IPS-NIHi11 (cell line): ENCODE measurements around the gene TBC1D30.
"Not testable (repeated sequence)": the region's sequence is repeated elsewhere in the genome, so short reads cannot be mapped to it uniquely, and the experiment has no call there.

ENCODE experiments used
- DNase-seq: peaks from one replicate; pipeline ENCODE4 v3.0.0; 2012; ENCODE audit warnings: mixed read lengths, low spot score

The TBC1D30 gene

GRCh38 chr12:64806173-64806572 lies 18.3 kb upstream of the TBC1D30 start:
- no peak for DNase-seq

- no peak for DNase-seq
Measured at GRCh38 chr12:64806593-64807460, 17.6 kb upstream of the TBC1D30 start.

DNA sequence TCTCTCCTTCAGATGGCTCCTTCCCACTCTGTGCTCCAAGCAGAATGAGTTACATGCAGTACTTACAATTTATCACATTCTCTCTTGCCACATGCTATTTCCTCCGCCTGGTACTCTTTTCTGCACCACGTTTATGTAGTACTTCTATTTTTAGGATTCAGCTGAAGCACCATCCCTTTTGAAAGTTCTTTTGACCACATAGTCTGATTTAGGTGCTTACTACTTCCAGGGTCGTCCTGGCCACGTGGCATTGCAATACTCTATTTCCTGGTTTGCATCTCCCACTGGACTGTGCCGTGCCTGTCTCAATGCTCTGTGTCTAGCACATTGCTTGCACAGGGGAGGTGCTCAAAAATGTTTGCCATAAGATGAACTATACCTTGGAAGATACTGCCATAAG lies 16.3 kb upstream of the TBC1D30 start:
- no peak for DNase-seq

DNA sequence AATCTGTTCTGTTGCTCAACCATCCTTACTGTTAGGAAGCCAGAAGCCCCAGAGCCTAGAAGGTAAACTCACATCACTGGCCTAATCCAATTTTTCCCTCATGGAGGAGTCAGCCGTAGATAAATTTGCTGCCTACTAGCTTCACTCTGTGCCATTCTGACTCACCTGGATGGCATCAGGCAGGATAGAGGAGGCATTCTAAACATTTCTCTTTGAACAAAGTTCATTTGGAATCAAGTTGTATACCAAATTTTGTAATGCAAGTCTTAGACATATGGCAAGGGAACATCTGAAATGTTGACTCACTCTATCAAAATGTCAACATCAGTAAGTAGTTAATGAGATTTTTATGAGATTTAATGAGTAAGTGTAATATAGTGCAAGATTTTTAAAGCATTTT lies 13.6 kb upstream of the TBC1D30 start:
- no peak for DNase-seq

- no peak for DNase-seq
Measured at GRCh38 chr12:64813723-64814122, 10.7 kb upstream of the TBC1D30 start.

GRCh38 chr12:64814432-64814831 lies 10.0 kb upstream of the TBC1D30 start:
- no peak for DNase-seq

GRCh38 chr12:64819816-64820402 lies 4.5 kb upstream of the TBC1D30 start:
- DNase-seq, result no peak

GRCh38 chr12:64820593-64820992 lies 3.9 kb upstream of the TBC1D30 start:
- DNase-seq, result no peak

DNA sequence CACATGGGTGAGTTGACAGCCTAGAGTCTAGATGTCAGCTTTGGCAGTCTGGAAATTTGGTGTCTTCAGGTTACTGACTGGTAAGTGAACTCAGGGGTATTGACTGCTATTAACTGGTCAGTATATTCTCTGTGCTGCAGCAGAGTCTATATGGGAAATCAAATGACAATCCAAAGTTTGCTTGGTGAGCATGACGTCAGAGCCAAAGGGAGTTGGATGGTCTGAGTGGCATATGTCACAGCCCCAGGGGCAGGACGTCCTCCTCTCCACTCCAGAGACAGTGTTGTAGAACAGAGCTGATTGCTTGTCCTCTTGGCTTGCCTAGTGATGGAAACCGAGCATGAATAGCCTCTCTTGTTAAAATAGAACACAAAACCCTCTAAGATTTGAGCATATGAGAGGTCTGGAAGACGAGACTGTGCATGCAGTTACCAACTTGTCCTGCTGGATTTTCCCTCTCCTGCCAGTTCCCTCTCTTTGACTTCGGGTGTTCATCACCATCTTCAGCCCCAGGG lies 3.3 kb upstream of the TBC1D30 start:
- no peak for DNase-seq

GRCh38 chr12:64824130-64824499 lies 332 bp upstream of the TBC1D30 start:
- DNase-seq, result no peak

DNA sequence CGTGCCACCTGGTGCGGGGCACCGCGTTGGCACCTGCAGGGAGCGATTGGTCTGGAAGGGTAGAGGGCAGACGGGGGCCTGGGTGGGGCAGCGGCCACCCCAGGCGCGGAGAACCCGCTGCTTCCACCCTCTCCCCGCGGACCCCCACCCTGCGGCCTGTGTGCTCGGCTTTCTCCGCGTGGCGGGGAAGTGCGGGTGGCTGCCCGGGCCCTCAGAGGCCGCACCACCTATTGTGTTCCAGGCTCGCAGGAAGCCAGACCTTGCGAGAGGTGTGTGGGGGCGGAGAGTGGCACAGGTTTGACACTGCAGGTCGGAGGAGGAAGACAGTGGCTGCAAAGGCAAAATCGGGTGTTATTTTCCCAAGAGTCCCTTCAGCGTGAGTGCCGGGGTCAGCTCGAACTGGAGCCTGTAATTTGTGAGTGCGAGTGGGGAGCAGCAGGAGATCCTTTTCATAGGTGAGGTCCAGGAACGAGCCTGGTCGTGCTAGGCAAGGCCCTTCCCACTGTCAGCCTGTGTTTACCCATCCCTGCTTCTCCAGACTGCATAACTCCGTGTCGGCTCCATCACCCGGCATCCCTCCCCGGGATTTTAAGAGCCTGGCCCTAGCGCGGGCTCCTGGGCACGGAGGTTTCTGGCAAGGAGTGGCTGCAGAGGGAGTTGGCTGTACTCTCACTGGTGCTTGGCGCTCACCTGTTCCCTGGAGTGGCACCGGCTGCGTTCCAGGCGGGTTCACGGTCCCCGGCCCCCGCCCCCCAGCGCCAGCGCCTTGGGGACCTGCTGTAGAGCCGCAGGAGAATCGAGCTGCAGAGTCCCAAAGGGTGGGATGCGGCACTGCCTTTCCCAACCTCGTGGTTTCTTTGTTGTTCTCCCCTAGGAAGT lies 935 bp downstream of the TBC1D30 start:
- DNase-seq, result peak; percentile 26

DNA sequence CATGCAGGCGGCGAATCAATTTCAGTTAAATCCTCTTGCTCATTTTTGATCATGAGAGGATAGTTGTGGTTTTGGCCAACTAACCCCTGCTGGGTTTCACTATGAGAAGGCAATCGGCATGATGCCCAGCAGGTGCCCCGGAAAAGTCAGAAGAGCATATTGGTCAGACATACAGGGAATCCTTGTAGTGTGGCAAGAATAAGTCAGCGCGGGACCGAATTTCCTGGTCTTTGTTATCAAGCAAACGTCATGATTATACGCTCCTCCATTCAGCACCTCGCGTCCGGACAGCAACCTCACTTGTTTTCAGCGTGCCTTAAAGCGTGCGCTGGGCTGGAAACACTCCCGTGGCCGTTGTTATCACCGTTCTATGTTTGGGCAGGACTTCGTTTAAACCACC lies 1.8 kb downstream of the TBC1D30 start:
- peak; percentile 84 for DNase-seq

- no peak for DNase-seq
Measured at GRCh38 chr12:64828713-64829112, 4.3 kb downstream of the TBC1D30 start.

DNA sequence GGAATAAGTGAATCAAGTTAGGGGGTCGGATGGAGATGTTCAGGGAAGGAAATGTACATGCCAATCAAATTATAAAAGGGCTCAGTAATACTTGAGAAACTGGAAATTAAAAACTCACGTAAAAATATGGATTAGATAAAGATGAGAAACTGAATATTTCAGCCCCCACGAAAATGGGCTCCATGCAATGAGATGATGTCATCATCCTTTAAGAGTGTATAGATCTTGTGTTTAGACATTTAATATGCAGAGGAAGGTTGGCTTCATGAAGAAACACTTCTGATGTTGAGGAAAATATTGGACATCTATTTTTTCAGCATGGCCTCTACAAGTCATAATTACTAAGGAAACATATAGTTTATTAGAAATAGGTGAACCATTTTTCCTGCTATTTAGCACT lies 9.5 kb downstream of the TBC1D30 start:
- no peak for DNase-seq

- DNase-seq, result no peak
Measured at GRCh38 chr12:64835901-64836300, 11.5 kb downstream of the TBC1D30 start.

GRCh38 chr12:64836856-64837255 lies 12.4 kb downstream of the TBC1D30 start:
- no peak for DNase-seq

DNA sequence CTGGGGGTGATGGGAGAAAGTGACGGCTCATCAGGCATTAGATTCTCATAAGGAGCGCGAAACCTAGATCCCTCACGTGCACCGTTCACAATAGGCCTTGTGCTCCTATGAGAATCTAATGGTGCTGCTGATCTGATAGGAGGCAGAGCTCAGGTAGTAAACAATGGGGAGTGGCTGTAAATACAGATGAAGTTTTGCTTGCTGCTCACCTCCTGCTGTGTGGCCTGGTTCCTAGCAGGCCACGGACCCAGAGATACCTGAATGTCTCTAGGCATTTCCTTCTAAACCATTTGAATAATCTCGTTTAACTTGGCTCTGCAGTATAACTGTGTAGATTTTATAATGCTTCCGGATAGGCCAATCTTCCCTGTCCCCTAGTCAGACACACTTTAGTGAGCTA lies 13.0 kb downstream of the TBC1D30 start:
- no peak for DNase-seq

DNA sequence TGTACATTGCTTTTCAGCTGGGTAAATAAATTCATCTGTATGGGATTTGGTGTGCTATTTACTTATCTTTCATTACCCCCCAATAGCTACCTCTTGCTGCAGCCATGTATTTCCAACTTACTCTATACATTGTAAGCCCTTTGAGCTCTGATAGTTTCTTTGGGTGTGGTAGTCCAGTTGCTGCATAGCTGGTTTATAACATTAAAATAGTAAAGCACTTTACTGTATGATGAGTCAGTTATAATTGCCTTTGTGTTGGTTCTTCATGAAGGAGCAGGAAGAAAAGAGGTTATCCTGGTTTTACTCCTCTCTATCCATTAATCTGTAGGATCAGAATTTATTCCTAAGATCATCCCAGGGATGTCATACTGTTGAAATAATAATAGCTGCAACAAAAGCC lies 15.7 kb downstream of the TBC1D30 start:
- DNase-seq, result no peak

- DNase-seq, result no peak
Measured at GRCh38 chr12:64840949-64841717, 16.7 kb downstream of the TBC1D30 start.

DNA sequence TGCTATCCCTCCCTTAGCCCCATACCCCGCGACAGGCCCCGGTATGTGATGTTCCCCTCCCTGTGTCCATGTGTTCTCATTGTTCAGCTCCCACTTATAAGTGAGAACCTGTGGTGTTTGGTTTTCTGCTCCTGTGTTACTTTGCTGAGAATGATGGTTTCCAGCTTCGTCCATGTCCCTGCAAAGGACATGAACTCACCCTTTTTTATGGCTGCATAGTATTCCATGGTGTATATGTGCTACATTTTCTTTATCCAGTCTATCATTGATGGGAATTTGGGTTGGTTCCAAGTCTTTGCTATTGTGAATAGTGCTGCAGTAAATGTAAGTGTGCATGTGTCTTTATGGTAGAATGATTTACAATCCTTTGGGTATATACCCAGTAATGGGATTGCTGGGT lies 24.0 kb downstream of the TBC1D30 start:
- not testable (repeated sequence) for DNase-seq

GRCh38 chr12:64858882-64859605 lies 34.6 kb downstream of the TBC1D30 start:
- no peak for DNase-seq
